HepG2 (cell line): ENCODE results near the gene MIGA2. TPM values are rescaled to one million over a fixed set of nuclear protein-coding genes. Genes with fewer than 3 reads are reported as not detected.

Experiments
- ATAC-seq: fragments of 200-7000 bp; cut with Tn5 transposase; 3 replicates; pipeline ENCODE4 v1.9.1; 2020; ENCODE audit warnings: mild to moderate bottlenecking, moderate library complexity
- BruUV-seq: library from RNA; stranded (reverse); fragments of 400-500 nt; replicated peaks from 2 replicates; lab custom pipeline; 2021; lab: Mats Ljungman, UMichigan
- CTCF ChIA-PET: fragments of 300-600 bp; formaldehyde crosslinking; extraction: SDS; loops from one replicate; lab custom pipeline; 2021; ENCODE audit warnings: low total read pairs, inconsistent platforms, low intra/inter-chr PET ratio; lab: Yijun Ruan, JAX
- POLR2A ChIA-PET: fragments of 350-600 bp; sonication (Branson Sonifier 250); formaldehyde crosslinking; loops from one replicate; lab custom pipeline; 2020; ENCODE audit warnings: antibody characterized with exemption, inconsistent platforms; lab: Yijun Ruan, JAX
- DNase-seq: peaks from one replicate; pipeline ENCODE4 v3.0.0-alpha.2; 2015; ENCODE audit warnings: low spot score
- FAIRE-seq: peaks from 3 replicates; lab custom pipeline; 2011; peaks lifted over from hg19 to GRCh38; lab: Jason Lieb, UNC
- H2AFZ ChIP-seq: one replicate; pipeline ENCODE4 v1.6.1; 2011; ENCODE audit warnings: low read length, inconsistent platforms
- H3K27ac ChIP-seq: fragments of 300-600 bp; 3 replicates; pipeline ENCODE4 v1.8.0; 2011; ENCODE audit warnings: mixed run types, mild to moderate bottlenecking, mixed read lengths, low read length, inconsistent platforms; ENCODE audit not compliant: insufficient read depth; ENCODE audit errors: extremely low read length
- H3K27me3 ChIP-seq, 2 experiments: fragments of 200-600 bp in 1 of 2; 2 replicates in 1 of 2; 3 replicates in 1 of 2; pipeline versions ENCODE4 v1.6.0 to v1.8.0; 2011; ENCODE audit warnings: low read length in 2 of 2, mild to moderate bottlenecking in 2 of 2, moderate library complexity in 2 of 2, inconsistent platforms in 1 of 2; ENCODE audit not compliant: insufficient read depth in 2 of 2, control insufficient read depth in 1 of 2
- H3K36me3 ChIP-seq, 2 experiments: fragments of 200-600 bp in 1 of 2; replicated peaks in 1 of 2; 2 replicates in 1 of 2; 3 replicates in 1 of 2; pipeline versions ENCODE4 v1.5.1 to v1.8.0; 2011; ENCODE audit warnings: low read length in 2 of 2, inconsistent platforms in 1 of 2; ENCODE audit not compliant: insufficient read depth in 2 of 2, control insufficient read depth in 1 of 2
- H3K4me1 ChIP-seq: 2 replicates; pipeline ENCODE4 v1.5.1; 2012; ENCODE audit warnings: low read length, inconsistent platforms; ENCODE audit not compliant: insufficient read depth
- H3K4me2 ChIP-seq: 2 replicates; pipeline ENCODE4 v1.6.0; 2011; ENCODE audit warnings: low read depth, low read length, inconsistent platforms
- H3K4me3 ChIP-seq, 3 experiments: fragments of 200-600 bp in 1 of 3; sonication (generic), shearing (Covaris generic) in 1 of 3; replicated peaks in 1 of 3; 2 replicates each; pipeline ENCODE4 v1.5.1; 2011 to 2016; ENCODE audit warnings: low read length in 3 of 3, inconsistent platforms in 2 of 3, low read depth in 2 of 3, mild to moderate bottlenecking in 2 of 3, control low read depth in 1 of 3, mixed read lengths in 1 of 3; ENCODE audit not compliant: insufficient read depth in 1 of 3
- H3K79me2 ChIP-seq: one replicate; pipeline ENCODE4 v1.6.1; 2011; ENCODE audit warnings: low read length, inconsistent platforms; ENCODE audit not compliant: insufficient read depth
- H3K9ac ChIP-seq: 2 replicates; pipeline ENCODE4 v1.6.0; 2011; ENCODE audit warnings: mild to moderate bottlenecking, low read depth, low read length, inconsistent platforms; ENCODE audit not compliant: insufficient read depth
- H3K9me3 ChIP-seq: 2 replicates; pipeline ENCODE4 v1.5.1; 2012; ENCODE audit warnings: mild to moderate bottlenecking, low read length
- H4K20me1 ChIP-seq: 2 replicates; pipeline ENCODE4 v1.6.0; 2011; ENCODE audit warnings: inconsistent platforms, mild to moderate bottlenecking, low read length, moderate library complexity; ENCODE audit not compliant: insufficient read depth
- ATF3 ChIP-seq: sonication (generic); formaldehyde crosslinking; IDR thresholded peaks from 2 replicates; pipeline ENCODE4 v1.4.0; 2020; ENCODE audit warnings: missing genetic modification reagents
- HDAC6 ChIP-seq: fragments of 200-600 bp; sonication (generic); IDR thresholded peaks from 2 replicates; pipeline ENCODE4 v1.7.0; 2017; ENCODE audit warnings: mild to moderate bottlenecking, antibody characterized with exemption, low read length, low read depth
- PHF20 ChIP-seq: sonication (generic); formaldehyde crosslinking; IDR thresholded peaks from 2 replicates; pipeline ENCODE4 v1.5.0; 2020; ENCODE audit warnings: mild to moderate bottlenecking, missing genetic modification reagents
- ZNF205 ChIP-seq: IDR thresholded peaks from 2 replicates; pipeline ENCODE4 v1.6.1; 2018; ENCODE audit warnings: missing biosample characterization, missing genetic modification reagents
- ZNF281 ChIP-seq: sonication (generic); formaldehyde crosslinking; IDR thresholded peaks from 2 replicates; pipeline ENCODE4 v1.4.0; 2020; ENCODE audit warnings: missing genetic modification reagents, borderline replicate concordance
- ZNF329 ChIP-seq: sonication (generic); formaldehyde crosslinking; IDR thresholded peaks from 2 replicates; pipeline ENCODE4 v1.9.0; 2021; ENCODE audit warnings: low read depth, mild to moderate bottlenecking, missing genetic modification reagents
- ZNF552 ChIP-seq: sonication (generic); formaldehyde crosslinking; IDR thresholded peaks from 2 replicates; pipeline ENCODE4 v1.9.0; 2022; ENCODE audit warnings: missing genetic modification reagents, mild to moderate bottlenecking, borderline replicate concordance
- WGBS: methylation state at CpG from one replicate; pipeline ENCODE4 v1.1.6; 2017; ENCODE audit warnings: low lambda C conversion rate; 5-methylcytosine and 5-hydroxymethylcytosine counted together
- in situ Hi-C: cut with HindIII; loops from 2 replicates; pipeline ENCODE4 v1.10.0; 2017; ENCODE audit warnings: low pct_unique_long_range_greater_than_20kb; ENCODE audit not compliant: extremely low pct_ligation_motif_present
- intact Hi-C: fragments of 100-400 bp; cut with micrococcal nuclease; formaldehyde crosslinking; loops from one replicate; pipeline ENCODE4 v1.10.0; 2022; ENCODE audit not compliant: unreplicated experiment
- polyA plus RNA-seq, 8 experiments: library from polyadenylated mRNA; depleted of rRNA in 3 of 8; stranded (reverse) in 7 of 8; unstranded in 1 of 8; fragments of >200 nt; fragmentation: Illumina TruSeq in 4 of 8; extraction: Trizol in 4 of 8; gene quantifications; 2 replicates each; pipeline versions ENCODE4 v1.2.1 to v1.2.3, GENCODE V29; 2011 to 2016; ENCODE audit warnings: low read depth in 4 of 8, missing spikeins in 1 of 8, mixed read lengths in 1 of 8; ENCODE audit not compliant: insufficient read depth in 1 of 8
- total RNA-seq, 5 experiments: library from RNA; depleted of rRNA; stranded (reverse); fragments of >200 nt; fragmentation: Illumina TruSeq; extraction: Trizol; gene quantifications; 2 replicates each; pipeline ENCODE4 v1.2.3, GENCODE V29; 2016; ENCODE audit warnings: low read depth in 1 of 5
- TF ChIP-seq, protein P1 (sequence below): sonication (generic); formaldehyde crosslinking; IDR thresholded peaks from 2 replicates; pipeline ENCODE4 v1.4.0; 2020; ENCODE audit warnings: missing genetic modification reagents, borderline replicate concordance
- TF ChIP-seq, protein P2 (sequence below): sonication (generic); formaldehyde crosslinking; IDR thresholded peaks from 2 replicates; pipeline ENCODE4 v1.4.0; 2020; ENCODE audit warnings: missing genetic modification reagents; ENCODE audit errors: not compliant biosample characterization

The MIGA2 gene
- total and polyA plus RNA-seq, 2 of the 13 experiments (the other 11 are each of a cell fraction or from before 2014, with no cell fraction given), result 10.8 to 17.1 TPM

GRCh38 chr9:129032541-129033159, 3.8 kb upstream of the MIGA2 start:
- H2AFZ ChIP-seq, result no peak overlapping the region
- ATAC-seq (no peak), DNase-seq (no peak), FAIRE-seq (no peak)
- H3K9ac ChIP-seq, result no peak overlapping the region
- H3K9me3 ChIP-seq, result no peaks in the 10 kb centered on the region
- in situ Hi-C loops, result no loop called here
- BruUV-seq, result no TSS peak
- 64% methylated on average over 8 of the region's 12 CpGs for WGBS
- H3K79me2 ChIP-seq, result peaks cover 1% of the 10 kb centered on the region
- CTCF ChIA-PET, result no interaction called here
- H3K4me3 ChIP-seq, result no peak overlapping the region
- H3K27ac ChIP-seq, result no peak overlapping the region
- H4K20me1 ChIP-seq, result no peaks in the 10 kb centered on the region
- peaks cover 32% of the 10 kb centered on the region for H3K4me1 ChIP-seq
- intact Hi-C loops, result no loop called here
- POLR2A ChIA-PET, result no interaction called here
- no peaks in the 10 kb centered on the region for H3K36me3 ChIP-seq
- no peaks in the 10 kb centered on the region; a peak in 1 of 5 replicates for H3K27me3 ChIP-seq
- H3K4me2 ChIP-seq, result no peak overlapping the region
- TF ChIP-seq ZNF205 (CRISPR knock-in tag), result no peak
- TF ChIP-seq, protein P1, sequence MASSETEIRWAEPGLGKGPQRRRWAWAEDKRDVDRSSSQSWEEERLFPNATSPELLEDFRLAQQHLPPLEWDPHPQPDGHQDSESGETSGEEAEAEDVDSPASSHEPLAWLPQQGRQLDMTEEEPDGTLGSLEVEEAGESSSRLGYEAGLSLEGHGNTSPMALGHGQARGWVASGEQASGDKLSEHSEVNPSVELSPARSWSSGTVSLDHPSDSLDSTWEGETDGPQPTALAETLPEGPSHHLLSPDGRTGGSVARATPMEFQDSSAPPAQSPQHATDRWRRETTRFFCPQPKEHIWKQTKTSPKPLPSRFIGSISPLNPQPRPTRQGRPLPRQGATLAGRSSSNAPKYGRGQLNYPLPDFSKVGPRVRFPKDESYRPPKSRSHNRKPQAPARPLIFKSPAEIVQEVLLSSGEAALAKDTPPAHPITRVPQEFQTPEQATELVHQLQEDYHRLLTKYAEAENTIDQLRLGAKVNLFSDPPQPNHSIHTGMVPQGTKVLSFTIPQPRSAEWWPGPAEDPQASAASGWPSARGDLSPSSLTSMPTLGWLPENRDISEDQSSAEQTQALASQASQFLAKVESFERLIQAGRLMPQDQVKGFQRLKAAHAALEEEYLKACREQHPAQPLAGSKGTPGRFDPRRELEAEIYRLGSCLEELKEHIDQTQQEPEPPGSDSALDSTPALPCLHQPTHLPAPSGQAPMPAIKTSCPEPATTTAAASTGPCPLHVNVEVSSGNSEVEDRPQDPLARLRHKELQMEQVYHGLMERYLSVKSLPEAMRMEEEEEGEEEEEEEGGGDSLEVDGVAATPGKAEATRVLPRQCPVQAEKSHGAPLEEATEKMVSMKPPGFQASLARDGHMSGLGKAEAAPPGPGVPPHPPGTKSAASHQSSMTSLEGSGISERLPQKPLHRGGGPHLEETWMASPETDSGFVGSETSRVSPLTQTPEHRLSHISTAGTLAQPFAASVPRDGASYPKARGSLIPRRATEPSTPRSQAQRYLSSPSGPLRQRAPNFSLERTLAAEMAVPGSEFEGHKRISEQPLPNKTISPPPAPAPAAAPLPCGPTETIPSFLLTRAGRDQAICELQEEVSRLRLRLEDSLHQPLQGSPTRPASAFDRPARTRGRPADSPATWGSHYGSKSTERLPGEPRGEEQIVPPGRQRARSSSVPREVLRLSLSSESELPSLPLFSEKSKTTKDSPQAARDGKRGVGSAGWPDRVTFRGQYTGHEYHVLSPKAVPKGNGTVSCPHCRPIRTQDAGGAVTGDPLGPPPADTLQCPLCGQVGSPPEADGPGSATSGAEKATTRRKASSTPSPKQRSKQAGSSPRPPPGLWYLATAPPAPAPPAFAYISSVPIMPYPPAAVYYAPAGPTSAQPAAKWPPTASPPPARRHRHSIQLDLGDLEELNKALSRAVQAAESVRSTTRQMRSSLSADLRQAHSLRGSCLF (CRISPR knock-in tag), result no peak
- no peak for TF ChIP-seq ZNF329 (CRISPR knock-in tag)
- TF ChIP-seq HDAC6, result no peak
- no peak for TF ChIP-seq ZNF281 (CRISPR knock-in tag)
- TF ChIP-seq PHF20, result no peak
- TF ChIP-seq, protein P2, sequence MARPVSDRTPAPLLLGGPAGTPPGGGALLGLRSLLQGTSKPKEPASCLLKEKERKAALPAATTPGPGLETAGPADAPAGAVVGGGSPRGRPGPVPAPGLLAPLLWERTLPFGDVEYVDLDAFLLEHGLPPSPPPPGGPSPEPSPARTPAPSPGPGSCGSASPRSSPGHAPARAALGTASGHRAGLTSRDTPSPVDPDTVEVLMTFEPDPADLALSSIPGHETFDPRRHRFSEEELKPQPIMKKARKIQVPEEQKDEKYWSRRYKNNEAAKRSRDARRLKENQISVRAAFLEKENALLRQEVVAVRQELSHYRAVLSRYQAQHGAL (CRISPR knock-in tag), result no peak
- no peak for TF ChIP-seq ATF3 (CRISPR knock-in tag)
- TF ChIP-seq ZNF552 (CRISPR knock-in tag), result no peak
